PC-9 (cell line): Measurements from ENCODE around the gene GSE1.

ENCODE experiments used
- CTCF ChIP-seq: fragments of 200-600 bp; sonication (generic); conservative IDR thresholded peaks from 2 replicates; pipeline ENCODE4 v1.6.1; 2017; ENCODE audit warnings: mixed run types, antibody characterized with exemption, mild to moderate bottlenecking, moderate library complexity
- EZH2 ChIP-seq: fragments of 200-600 bp; sonication (generic); IDR thresholded peaks from 2 replicates; pipeline ENCODE4 v1.8.0; 2017; ENCODE audit warnings: antibody characterized with exemption, low read depth

DNA sequence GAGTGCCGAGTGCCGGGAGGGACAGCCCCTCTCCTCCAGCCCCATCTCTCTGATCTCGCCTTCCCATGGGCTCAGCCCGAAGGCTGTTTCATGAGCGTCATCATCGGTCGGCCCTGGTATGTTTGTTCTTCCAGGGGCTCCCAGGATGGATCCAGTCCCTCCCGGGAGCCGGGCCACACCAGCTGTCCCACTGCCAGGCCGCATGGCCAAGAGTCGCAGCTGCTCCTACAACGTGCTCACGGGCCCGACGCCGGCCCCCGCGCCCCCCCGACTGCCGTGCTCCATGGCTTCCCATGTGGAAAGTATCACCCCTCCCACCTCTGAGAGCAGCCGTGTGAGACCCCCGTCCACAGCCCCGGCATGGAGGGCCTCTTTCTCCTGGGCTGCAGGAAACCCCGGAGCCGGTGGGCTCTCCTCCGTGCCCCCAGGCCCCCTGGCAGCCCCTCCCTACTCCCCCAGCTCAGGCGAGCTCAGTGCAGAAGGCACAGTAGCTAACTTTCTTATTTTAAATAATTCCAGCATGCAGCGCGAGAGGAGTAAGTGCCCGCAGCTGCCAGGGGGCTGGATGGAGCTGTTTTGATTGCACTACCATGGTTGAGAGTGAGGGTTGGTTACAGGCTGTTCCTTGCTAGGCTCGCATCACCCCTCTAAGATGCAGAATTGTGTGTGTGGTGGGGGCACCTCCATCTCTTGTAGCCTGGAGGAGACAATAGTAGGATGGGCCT lies 26.6 kb upstream of the GSE1 start:
- TF ChIP-seq CTCF = no peak
- no peak for TF ChIP-seq EZH2
